Coronary artery (tissue), 2 donors: Measurements from ENCODE around the gene SLC9A3.

Experiments used
- DNase-seq: peaks from one replicate; pipeline ENCODE4 v3.0.0-alpha.2; 2017; ENCODE audit warnings: low spot score
- H3K27ac ChIP-seq, 2 donors: fragments of 200-600 bp; sonication (generic); one replicate each; pipeline ENCODE4 v1.5.1; 2016 to 2019
- H3K4me3 ChIP-seq: fragments of 200-600 bp; sonication (generic); 2 replicates; pipeline ENCODE4 v1.5.1; 2016; ENCODE audit warnings: mild to moderate bottlenecking, moderate library complexity
- TF ChIP-seq, protein P1 (sequence below): fragments of 200-600 bp; sonication (generic); IDR thresholded peaks from one replicate; pipeline ENCODE4 v1.5.1; 2019; ENCODE audit warnings: antibody characterized with exemption

The SLC9A3 gene

GRCh38 chr5:499233-500209, 24.7 kb downstream of the SLC9A3 start:
- H3K27ac ChIP-seq: no peak overlapping the region

DNA sequence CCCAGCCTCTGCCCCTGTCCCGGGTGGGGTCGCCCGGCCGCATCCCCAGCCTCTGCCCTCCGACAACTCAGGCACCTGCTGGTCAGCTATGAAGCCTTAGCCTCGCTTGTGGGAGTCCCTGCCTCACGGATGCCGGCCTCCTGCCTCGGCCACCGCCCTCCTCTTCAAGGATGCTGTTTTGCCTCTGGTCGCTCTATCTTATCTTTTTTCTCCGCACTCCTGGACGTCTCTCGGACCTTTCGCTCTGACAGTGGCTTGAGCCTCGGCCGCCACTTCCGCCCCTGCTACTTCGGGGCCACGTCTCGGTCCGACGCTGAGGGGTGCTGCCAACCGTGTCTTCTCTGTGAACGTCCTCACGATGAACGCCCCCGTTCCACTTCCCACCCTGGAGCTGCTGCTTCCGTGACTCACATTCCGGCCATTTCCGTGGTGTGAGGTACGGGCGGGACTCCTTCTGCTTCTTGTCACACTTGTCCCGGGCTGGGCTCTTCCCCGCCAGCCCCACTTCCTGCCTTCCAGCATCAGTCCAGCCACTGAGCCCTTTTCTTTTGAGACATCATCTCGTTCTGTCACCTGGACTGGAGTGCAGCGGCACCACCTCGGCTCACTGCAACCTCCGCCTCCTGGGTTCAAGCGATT, 26.3 kb downstream of the SLC9A3 start:
- H3K27ac ChIP-seq: no peak overlapping the region
- no peak for DNase-seq

More at GRCh38 chr5:499233-500209, 24.7 kb downstream of the SLC9A3 start:
- TF ChIP-seq, protein P1, sequence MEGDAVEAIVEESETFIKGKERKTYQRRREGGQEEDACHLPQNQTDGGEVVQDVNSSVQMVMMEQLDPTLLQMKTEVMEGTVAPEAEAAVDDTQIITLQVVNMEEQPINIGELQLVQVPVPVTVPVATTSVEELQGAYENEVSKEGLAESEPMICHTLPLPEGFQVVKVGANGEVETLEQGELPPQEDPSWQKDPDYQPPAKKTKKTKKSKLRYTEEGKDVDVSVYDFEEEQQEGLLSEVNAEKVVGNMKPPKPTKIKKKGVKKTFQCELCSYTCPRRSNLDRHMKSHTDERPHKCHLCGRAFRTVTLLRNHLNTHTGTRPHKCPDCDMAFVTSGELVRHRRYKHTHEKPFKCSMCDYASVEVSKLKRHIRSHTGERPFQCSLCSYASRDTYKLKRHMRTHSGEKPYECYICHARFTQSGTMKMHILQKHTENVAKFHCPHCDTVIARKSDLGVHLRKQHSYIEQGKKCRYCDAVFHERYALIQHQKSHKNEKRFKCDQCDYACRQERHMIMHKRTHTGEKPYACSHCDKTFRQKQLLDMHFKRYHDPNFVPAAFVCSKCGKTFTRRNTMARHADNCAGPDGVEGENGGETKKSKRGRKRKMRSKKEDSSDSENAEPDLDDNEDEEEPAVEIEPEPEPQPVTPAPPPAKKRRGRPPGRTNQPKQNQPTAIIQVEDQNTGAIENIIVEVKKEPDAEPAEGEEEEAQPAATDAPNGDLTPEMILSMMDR: no peak
- no peak overlapping the region for H3K4me3 ChIP-seq
- no peak for DNase-seq

DNA sequence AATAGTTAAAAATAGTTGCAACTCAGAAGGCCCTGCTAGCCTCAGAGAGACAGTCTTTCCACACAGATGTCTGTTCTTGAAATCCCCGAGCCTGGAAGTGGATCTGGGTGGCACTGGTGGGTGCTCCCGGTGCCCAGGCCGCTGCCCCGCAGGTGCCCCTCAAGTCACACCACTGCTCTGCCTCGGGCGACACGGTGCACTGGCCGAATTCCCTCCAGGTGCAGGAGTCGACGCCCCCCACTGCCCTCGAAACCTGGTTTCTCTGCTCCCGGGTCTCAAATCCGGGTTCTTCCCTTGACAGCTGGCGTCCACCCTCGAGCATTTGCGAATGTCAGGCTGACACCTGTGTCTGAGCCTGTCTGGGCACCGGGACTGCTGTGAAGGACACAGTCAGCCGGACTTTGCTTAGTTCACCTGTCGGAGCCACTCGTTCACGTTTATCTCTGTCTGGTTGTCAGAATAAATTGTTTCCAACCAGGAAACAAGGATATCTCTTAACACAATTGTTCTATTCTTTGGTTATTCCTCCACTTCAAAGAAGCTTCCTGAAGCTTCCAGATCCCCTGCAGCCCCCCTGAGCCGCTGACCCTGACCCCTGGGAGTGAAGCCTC, 27.1 kb downstream of the SLC9A3 start:
- no peak for DNase-seq
- TF ChIP-seq, protein P1: no peak
- Histone ChIP-seq H3K4me3 (no peak overlapping the region), H3K27ac (no peak overlapping the region)

More for the DNA sequence above, 26.3 kb downstream of the SLC9A3 start:
- H3K4me3 ChIP-seq: no peak overlapping the region
- TF ChIP-seq, protein P1: no peak

DNA sequence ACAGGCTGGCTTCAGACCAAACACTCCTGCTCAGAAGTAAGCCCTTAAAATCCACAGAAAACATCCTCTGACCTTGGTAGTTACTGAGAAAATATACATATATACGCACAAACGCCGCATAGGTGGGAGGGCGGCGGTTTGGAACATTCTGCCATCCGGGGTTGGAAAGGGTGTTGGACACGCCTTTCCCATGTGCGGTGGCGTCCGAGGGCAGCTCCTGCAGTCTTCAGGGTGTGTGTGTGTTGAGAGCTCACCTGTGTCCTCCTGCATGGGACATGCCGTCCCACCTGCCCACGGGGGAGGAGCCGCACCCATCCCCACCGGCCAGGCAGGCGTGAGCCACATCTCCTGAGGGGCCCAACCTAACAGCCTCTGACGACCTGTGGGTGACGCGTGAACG, 28.2 kb downstream of the SLC9A3 start:
- DNase-seq: no peak
- TF ChIP-seq, protein P1: no peak
- no peak overlapping the region for H3K27ac ChIP-seq
- no peak overlapping the region for H3K4me3 ChIP-seq

DNA sequence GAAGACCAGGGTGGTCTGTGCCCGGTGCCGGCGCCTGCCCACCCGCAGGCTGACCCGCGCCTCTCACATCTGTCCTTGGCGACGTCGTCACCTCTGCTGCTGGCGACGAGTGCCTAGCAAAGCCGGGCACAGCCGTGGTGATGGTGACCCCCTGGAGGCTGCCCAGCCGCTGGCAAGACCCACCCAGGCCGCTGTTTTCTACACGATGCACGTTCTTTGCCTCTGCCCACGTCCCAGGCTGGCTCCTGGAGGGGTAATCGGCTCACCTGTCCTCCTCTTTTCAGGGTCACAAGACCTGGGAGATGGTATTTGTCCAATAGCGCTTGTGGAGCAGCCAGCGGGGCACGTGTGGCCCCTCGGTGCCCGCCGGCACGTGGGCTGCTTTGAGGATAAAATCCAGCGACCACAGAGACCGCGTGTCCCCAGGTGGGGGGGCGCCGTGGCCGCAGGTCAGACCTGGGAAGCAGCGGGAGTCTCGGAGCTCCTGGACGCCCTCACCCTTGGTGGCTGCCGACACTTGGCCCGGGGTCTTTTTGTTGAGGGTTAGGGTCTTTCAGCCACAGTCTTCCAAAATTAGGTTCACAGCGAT, 29.5 kb downstream of the SLC9A3 start:
- TF ChIP-seq, protein P1: no peak
- no peak overlapping the region for H3K27ac ChIP-seq
- DNase-seq: no peak
- H3K4me3 ChIP-seq: no peak overlapping the region

- no peak overlapping the region for H3K4me3 ChIP-seq
- TF ChIP-seq, protein P1: no peak
- DNase-seq: no peak
- no peak overlapping the region for H3K27ac ChIP-seq
These were observed 30.5 kb downstream of the SLC9A3 start for GRCh38 chr5:493758-494157.
